GM21390 (cell line): ENCODE measurements around the gene PCDHB2.
"Not testable (repeated sequence)": the region's sequence is repeated elsewhere in the genome, so short reads cannot be mapped to it uniquely, and the experiment has no call there.

ENCODE experiments used
- ATAC-seq: cut with Tn5 transposase; IDR thresholded peaks from one replicate; pipeline ENCODE4 v1.9.1; 2021; ENCODE audit not compliant: unreplicated experiment

Gene PCDHB2

DNA sequence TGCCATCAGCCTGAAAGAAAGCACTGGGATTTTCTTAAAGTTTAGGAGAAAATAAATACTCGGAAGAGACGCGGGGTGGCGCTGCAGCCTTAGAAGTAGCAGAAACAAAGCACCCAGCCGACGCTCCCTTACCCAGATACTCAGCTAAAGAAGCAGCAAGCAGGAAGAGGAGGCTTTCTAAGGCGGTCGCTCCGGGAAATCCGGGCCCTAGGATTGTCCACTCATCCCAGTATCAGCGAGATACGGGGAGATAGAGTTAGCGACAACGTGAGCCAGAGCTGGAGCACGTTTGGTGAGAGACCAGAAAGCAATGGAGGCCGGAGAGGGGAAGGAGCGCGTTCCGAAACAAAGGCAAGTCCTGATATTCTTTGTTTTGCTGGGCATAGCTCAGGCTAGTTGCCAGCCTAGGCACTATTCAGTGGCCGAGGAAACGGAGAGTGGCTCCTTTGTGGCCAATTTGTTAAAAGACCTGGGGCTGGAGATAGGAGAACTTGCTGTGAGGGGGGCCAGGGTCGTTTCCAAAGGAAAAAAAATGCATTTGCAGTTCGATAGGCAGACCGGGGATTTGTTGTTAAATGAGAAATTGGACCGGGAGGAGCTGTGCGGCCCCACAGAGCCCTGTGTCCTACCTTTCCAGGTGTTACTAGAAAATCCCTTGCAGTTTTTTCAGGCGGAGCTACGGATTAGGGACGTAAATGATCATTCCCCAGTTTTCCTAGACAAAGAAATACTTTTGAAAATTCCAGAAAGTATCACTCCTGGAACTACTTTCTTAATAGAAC is at the start of gene PCDHB2:
Gene PCDHB2, plus strand, starts transcription at position 135 of the 782 bp plus-strand sequence. Its CDS starts 176 bp downstream, at position 311.
- ATAC-seq = no peak

DNA sequence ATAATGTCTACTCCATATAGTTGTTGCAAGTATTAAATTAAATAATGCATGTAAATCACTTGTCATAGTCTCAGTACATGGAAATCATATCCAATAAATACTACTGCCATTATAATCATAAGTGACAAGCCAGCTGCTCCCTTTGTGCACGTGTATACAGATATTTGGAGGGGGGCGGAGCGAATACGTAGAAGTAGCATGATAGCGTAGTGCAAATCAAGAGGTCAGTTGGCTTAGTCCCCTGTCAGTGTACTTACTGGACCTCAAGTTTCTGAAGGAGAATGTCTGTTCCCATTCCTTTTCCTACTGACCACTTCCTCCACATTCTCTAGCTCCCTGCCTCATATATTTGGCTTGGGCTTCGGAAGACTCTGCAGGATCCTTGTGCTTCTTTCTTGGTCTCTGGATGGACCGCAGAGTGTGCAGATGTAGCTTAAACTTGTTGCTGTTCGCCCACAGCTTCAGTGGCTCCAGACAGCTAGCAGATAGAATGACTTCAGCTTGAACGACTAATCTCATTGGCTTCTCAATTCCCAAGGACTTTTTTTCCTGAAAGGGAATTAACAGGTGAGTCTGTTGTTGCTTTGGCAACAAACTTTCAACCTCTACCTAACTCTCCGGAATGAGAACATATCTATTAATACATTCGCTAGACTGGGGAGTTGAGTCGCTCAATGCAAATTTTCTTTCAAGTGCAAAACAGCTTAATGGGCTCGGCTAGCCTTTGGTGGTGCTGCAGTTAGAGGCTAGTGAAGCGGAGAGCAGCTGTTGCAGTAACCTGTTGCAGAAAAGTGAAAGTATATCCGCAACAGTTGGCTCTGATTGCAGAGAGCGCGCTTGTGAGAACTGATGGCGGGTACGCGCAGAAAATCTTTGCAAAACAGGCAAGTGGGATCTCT is 43.5 kb upstream of the PCDHB2 start, which contains the start of gene PCDHB1:
Gene PCDHB1, plus strand, starts transcription at position 753 of the 899 bp plus-strand sequence. Its CDS starts 97 bp downstream, at position 850.
- ATAC-seq = no peak

GRCh38 chr5:141051521-141051866 is 42.9 kb upstream of the PCDHB2 start:
- ATAC-seq = no peak

DNA sequence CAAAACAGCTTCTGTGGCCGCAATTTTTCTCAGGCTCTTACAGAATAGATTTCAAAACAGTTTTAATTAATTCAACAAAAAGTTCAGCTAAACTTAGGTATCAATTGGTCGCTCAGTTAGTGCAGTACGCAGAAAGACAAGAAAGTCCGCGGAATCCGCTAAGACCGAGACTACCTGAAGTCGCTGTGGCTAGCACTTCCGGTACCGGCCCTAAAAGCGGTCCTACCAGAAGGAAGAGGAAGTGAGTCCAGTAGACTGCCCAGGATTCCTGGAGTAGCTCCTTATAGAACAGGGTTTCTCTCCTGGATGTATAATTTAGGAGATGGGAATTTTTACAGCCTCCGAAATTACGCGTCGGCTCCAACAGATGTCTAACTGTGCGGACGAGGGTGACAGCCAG is 16.6 kb upstream of the PCDHB2 start:
- ATAC-seq = no peak

DNA sequence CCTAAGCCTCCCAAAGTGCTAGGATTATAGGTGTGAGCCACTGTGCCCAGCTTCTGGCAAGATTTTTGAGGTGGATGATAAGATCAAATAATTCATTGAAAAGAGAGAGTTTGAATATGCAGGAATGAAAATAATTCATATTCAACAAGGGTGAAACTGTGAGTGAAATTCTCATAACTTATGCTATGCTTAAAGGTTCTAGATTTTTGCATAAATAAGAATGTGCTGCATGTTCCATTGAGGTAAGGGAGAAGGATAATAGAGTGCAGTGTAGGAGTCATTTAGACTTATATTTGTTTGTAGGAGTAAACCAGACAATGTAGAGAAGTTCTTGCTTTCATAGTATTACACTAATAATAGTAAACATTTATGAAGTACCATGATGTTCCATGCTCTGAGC is 12.2 kb upstream of the PCDHB2 start:
- no peak for ATAC-seq

DNA sequence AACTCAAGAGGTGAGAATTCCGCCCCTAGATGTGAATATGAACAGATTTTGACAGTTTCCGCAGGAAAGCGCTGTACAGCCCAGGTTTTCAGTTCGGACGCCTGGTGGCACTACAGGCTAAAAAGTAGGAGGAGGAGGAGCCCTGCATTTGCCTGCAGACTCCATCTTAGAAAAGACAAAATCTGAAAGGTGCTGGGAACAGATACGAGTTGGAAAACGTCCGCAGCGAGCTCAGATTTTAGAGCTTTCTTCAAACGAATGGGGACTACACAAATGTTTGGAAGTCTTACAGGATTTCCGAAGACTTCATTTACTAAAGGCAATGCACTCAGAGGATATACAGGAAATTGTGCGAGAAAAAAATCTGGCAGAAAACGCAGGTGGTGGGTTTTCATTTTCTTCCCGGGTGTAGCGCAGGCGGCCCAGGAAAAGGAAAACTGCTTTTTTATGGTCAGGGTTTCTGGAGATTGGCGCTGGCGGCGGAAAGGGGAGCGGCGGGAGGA is 9.9 kb upstream of the PCDHB2 start:
- ATAC-seq = no peak

DNA sequence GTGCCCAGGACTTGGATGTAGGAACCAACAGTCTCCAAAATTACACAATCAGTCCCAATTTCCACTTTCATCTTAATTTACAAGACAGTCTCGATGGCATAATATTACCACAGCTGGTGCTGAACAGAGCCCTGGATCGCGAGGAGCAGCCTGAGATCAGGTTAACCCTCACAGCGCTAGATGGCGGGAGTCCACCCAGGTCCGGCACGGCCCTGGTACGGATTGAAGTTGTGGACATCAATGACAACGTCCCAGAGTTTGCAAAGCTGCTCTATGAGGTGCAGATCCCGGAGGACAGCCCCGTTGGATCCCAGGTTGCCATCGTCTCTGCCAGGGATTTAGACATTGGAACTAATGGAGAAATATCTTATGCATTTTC is 837 bp downstream of the PCDHB2 start:
- no peak for ATAC-seq

GRCh38 chr5:141096181-141096580 is 1.8 kb downstream of the PCDHB2 start:
- ATAC-seq = not testable (repeated sequence)

DNA sequence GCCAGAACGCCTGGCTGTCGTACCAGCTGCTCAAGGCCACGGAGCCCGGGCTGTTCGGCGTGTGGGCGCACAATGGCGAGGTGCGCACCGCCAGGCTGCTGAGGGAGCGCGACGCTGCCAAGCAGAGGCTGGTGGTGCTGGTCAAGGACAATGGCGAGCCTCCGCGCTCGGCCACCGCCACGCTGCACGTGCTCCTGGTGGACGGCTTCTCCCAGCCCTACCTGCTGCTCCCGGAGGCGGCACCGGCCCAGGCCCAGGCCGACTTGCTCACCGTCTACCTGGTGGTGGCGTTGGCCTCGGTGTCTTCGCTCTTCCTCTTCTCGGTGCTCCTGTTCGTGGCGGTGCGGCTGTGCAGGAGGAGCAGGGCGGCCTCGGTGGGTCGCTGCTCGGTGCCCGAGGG is 2.2 kb downstream of the PCDHB2 start:
- not testable (repeated sequence) for ATAC-seq

DNA sequence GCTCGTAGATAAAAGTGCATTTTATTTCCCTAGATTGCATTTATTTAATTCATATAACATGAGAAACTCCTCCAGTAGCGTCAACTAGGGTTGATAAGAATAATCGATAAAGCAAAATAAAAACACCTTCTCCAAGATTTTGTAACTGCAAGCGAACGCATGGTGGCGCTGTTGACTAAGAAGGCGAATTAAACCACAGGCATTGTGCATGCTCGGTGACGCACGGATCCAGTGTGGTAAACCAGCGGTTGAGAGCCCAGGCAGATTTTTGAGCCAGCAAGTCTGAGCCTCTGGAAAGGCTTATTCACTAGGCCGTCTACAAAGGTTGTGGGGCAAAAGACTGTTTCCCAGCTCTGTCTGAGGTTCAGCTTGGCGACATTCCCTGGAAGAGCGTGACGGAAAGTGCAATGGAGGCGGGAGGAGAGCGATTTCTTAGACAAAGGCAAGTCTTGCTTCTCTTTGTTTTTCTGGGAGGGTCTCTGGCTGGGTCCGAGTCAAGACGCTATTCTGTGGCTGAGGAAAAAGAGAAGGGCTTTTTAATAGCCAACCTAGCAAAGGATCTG is 5.9 kb downstream of the PCDHB2 start, which contains the start of gene PCDHB3:
Gene PCDHB3, plus strand, starts transcription at position 231 of the 563 bp plus-strand sequence. Its CDS starts 177 bp downstream, at position 408.
- ATAC-seq = no peak

GRCh38 chr5:141101059-141101458 is 6.6 kb downstream of the PCDHB2 start:
- no peak for ATAC-seq

DNA sequence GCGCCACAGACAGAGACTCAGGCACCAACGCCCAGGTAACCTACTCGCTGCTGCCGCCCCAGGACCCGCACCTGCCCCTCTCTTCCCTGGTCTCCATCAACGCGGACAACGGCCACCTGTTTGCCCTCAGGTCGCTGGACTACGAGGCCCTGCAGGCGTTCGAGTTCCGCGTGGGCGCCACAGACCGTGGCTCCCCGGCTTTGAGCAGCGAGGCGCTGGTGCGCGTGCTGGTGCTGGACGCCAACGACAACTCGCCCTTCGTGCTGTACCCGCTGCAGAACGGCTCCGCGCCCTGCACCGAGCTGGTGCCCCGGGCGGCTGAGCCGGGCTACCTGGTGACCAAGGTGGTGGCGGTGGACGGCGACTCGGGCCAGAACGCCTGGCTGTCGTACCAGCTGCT is 7.7 kb downstream of the PCDHB2 start:
- not testable (repeated sequence) for ATAC-seq

DNA sequence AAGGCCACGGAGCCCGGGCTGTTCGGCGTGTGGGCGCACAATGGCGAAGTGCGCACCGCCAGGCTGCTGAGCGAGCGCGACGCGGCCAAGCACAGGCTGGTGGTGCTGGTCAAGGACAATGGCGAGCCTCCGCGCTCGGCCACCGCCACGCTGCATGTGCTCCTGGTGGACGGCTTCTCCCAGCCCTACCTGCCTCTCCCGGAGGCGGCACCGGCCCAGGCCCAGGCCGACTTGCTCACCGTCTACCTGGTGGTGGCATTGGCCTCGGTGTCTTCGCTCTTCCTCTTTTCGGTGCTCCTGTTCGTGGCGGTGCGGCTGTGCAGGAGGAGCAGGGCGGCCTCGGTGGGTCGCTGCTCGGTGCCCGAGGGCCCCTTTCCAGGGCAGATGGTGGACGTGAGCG is 8.1 kb downstream of the PCDHB2 start:
- not testable (repeated sequence) for ATAC-seq

- no peak for ATAC-seq
Measured at GRCh38 chr5:141105350-141105749, 10.9 kb downstream of the PCDHB2 start.

DNA sequence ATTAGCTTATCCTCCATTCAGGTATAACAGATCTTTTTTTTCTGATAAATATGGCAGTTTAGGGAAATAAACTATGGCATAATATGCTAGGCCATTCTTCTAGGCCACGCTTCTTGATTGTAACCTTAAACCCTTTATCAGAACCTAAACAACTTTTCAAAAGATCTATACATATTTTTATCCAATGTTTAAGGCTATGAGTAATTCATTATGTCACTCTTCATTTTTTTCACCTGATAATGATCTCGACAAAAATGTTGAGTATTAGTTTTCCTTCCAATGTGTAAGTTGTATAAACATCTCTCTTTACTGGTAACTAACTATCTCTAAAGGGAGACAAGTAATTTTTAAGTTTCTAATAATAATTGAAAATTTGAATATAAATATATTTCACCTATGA is 24.8 kb downstream of the PCDHB2 start:
- no peak for ATAC-seq

DNA sequence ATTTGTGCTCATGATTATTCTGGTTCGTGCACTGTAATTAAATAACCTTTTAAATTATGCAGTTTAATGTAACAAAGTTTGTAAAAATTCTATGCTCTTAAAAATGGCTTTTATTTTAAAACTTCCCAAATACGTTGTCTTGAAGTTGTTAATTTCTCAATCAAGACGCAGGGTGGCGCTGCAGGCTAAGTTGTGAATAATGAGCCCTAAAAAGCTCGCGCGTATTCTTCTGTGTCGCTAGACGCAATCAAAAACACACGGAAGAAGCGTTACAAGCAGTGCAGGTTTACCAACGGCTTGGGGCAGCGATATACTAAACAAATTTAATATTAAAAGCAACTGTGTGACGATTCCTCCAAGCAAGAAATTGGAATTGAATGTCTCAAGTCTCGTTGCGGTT is 27.1 kb downstream of the PCDHB2 start, which contains the start of gene PCDHB4:
Gene PCDHB4, plus strand, starts transcription at position 256 of the 400 bp plus-strand sequence. CDS start 181 bp downstream, outside the sequence.
- ATAC-seq = no peak

DNA sequence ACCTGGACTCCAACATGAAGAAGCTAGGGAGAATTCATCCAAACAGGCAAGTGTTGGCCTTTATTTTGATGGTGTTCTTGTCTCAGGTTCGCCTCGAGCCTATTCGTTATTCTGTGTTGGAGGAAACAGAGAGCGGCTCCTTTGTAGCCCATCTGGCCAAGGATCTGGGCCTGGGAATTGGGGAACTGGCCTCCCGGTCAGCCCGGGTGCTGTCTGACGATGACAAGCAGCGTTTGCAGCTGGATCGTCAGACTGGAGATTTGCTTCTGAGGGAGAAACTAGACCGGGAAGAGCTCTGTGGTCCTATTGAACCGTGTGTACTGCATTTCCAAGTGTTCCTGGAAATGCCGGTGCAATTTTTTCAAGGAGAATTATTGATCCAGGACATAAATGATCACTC is 27.6 kb downstream of the PCDHB2 start:
- no peak for ATAC-seq

DNA sequence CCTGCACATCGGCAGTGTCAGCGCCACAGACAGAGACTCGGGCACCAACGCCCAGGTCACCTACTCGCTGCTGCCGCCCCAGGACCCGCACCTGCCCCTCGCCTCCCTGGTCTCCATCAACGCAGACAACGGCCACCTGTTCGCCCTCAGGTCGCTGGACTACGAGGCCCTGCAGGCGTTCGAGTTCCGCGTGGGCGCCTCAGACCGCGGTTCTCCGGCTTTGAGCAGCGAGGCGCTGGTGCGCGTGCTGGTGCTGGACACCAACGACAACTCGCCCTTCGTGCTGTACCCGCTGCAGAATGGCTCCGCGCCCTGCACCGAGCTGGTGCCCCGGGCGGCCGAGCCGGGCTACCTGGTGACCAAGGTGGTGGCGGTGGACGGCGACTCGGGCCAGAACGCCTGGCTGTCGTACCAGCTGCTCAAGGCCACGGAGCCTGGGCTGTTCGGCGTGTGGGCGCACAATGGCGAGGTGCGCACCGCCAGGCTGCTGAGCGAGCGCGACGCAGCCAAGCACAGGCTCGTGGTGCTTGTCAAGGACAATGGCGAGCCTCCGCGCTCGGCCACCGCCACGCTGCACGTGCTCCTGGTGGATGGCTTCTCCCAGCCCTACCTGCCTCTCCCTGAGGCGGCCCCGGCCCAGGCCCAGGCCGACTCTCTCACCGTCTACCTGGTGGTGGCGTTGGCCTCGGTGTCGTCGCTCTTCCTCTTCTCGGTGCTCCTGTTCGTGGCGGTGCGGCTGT is 29.2 kb downstream of the PCDHB2 start:
- ATAC-seq = not testable (repeated sequence)

- no peak for ATAC-seq
Measured at GRCh38 chr5:141127305-141127704, 32.9 kb downstream of the PCDHB2 start.

GRCh38 chr5:141135030-141135717 is 40.8 kb downstream of the PCDHB2 start, which contains the start of gene PCDHB5:
Gene PCDHB5, plus strand, starts transcription at chr5:141135206. Its CDS starts 229 bp downstream, at chr5:141135435.
- no peak for ATAC-seq
